NCI-H1930 (cell line): ENCODE data around the gene GON4L.
"Not testable (repeated sequence)": the region's sequence is repeated elsewhere in the genome, so short reads cannot be mapped to it uniquely, and the experiment has no call there.

Source experiments
- DNase-seq, 2 experiments: peaks; one replicate each; lab custom pipeline; 2025; lab: John Stamatoyannopoulos, UW

GON4L gene

GRCh38 chr1:155745284-155746228, 111.5 kb downstream of the GON4L start:
- peak; percentile 84 to 92 for DNase-seq

DNA sequence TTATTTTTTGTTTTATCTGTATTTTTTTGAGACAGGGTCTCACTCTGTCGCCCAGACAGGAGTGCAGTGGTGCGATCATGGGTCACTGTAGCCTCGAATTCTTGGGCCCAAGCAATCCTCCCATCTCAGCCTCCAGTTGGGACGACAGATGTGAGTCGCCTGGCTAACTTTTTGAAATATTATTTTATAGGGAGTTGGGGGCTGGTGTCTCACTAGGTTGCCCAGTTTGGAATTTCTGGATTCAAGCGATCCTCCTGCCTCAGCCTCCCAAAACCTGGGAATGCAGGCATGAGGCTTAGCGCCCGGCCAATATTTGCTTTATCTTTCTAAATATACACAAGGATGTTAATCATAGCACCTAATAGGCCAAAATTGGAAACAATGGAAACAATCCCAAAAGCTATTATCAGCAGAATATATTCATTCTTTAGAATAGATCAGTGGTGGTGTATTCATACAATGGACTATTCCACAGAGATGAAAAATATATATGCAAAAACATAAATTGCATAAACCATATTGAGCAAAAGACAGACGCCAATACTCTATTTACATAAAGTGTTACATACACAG, 112.2 kb downstream of the GON4L start:
- DNase-seq = no peak

- no peak for DNase-seq
Measured at GRCh38 chr1:155741908-155742307, 115.1 kb downstream of the GON4L start.

DNA sequence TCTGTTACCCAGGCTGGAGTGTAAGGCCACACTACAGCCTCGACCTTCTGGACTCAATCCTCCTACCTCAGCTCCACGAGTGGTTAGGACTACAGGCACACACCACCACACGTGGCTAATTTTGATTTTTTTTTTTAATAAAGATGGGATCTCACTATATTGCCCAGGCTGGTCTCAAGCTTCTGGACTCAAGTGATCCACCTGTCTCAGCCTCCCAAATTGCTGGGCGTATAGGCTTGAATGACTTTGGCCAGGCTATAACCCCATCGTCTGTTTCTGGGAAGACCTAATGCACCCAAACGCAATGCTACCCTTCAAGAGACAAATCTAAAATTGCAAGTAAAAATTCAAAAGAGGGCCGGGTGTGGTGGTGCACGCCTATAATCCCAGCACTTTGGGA, 116.0 kb downstream of the GON4L start:
- no peak for DNase-seq

GRCh38 chr1:155729031-155729898, 127.7 kb downstream of the GON4L start:
- DNase-seq = peak; percentile 16 to 27

GRCh38 chr1:155725142-155725541, 131.9 kb downstream of the GON4L start:
- no peak for DNase-seq

DNA sequence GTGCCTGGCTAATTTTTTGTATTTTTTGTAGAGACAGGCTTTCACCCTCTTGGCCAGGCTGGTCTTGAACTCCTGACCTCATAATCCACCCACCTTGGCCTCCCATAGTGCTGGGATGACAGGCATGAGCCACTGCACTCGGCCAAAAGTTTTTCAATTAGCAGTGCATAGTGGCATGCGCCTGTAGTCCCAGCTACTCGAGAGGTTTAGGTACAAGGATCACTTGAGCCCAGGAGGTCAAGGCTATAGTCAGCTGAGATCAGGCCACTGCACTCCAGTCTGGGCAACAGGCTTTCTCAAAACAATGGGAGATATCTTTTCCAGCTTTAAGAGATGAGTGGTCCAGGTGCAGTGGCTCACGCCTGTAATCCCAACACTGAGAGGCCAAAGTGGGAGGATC, 137.3 kb downstream of the GON4L start:
- DNase-seq = no peak

DNA sequence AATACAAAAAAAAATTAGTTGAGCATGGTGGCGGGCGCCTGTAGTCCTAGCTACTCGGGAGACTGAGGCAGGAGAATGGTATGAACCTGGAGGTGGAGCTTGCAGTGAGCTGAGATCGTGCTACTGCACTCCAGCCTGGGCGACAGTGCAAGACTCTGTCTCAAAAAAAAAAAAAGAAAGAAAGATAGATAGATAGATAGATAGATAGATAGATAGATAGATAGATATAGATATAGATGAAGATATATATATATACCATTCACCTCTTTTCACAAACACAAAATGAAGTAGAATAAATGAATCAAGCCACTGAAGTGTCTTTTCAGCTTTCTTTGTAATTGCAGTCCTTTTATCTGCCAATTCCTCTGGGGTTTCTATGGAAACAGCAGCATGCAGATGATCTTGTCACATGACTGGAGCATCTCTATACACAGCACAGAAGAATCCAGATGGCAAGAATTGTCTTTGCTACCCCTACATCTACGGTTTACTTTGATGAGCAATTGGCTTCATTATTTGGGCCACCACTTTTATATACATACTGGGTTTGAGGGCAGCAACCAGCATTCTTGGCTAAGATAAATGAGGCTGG, 138.4 kb downstream of the GON4L start:
- not testable (repeated sequence) for DNase-seq

DNA sequence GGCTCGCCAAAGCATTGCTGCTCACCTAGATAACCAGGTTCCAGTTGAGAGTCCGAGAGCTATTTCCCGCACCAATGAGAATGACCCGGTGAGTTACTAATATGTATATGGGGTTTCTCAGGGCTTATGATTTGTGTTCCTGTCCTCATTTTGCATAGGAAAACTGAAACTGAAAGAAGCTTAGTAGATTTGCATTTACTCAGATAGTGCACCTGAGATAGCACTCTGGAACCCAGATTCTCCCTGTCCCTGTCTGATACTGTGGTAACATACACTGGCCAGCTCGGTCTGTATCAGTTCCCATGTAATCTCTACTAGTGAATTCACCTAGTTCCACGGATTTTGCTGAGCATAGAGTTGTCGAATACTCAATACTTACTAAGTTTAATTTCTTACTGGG, 140.0 kb downstream of the GON4L start:
- DNase-seq = no peak

- DNase-seq = no peak
Measured at GRCh38 chr1:155715777-155716176, 141.2 kb downstream of the GON4L start.

DNA sequence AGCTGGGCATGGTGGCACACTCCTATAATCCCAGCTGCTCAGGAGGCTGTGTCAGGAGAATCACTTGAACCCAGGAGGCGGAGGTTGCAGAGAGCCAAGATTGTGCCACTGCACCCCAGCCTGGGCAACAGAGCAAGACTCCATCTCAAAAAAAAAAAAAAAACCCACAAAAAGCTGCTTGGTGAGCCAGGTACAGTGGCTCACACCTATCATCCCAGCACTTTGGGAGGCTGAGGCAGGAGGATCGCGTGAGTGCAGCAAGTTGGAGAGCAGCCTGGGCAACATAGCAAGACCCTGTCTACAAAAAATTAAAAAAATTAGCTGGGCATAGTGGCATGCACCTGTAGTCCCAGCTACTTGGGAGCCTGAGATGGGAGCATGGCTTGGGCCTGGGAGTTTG, 142.0 kb downstream of the GON4L start:
- not testable (repeated sequence) for DNase-seq

DNA sequence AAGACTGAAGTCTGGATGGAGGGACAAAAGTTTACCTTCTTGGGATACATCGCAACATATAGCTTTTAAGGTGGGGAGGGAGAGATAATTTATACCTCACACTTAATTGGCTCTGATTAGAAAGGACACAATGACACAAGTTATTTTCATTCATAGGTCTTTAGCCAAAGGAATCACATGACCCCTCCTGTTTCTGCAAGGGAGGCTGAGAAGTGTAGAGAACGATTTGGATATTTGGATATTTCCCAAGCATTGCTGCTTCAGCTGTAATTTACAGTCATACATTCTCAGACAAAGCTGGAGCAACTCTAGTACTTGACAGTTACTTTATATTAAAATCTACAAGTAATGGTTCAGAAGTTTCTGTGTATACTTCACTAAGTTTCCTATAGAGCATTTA, 143.9 kb downstream of the GON4L start:
- no peak for DNase-seq

- DNase-seq = not testable (repeated sequence)
Measured at GRCh38 chr1:155712636-155713035, 144.4 kb downstream of the GON4L start.

- DNase-seq = not testable (repeated sequence)
Measured at GRCh38 chr1:155711457-155711856, 145.6 kb downstream of the GON4L start.

DNA sequence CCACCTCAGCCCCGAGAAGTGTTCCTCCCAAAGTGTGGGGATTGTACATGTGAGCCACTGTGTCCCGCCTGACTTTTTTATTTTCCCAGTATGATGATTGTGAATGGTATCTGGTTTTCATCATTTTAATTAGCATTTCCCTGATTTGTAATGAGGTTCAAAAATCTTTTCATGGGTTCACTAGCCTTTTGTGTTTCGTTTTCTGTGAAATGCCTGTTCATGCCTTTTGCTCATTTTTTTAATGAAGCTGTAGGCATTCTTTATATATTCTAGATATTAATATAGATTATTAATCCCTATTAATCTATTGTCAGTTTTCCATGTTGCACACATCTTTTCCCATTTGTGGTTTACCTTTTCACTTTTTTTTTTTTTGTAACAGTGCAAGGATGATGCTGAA, 147.6 kb downstream of the GON4L start:
- no peak for DNase-seq

DNA sequence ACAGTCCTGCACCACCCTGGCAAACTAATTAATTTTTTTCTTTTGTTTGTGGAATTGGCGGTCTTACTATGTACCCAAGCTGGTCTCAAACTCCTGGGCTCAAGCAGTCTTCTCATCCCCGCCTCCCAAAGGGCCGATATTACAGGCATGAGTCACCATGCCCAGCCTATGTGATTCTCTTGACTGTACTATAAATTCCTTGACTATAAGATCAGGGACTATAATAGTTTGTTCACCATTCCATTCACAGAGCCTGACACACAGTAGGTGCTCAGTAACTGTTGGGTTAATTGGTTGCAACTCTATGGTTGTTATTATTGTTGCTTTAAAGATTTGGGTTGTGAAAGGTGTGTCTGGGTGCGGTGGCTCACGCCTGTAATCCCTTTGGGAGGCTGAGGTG, 150.9 kb downstream of the GON4L start:
- DNase-seq = no peak

DNA sequence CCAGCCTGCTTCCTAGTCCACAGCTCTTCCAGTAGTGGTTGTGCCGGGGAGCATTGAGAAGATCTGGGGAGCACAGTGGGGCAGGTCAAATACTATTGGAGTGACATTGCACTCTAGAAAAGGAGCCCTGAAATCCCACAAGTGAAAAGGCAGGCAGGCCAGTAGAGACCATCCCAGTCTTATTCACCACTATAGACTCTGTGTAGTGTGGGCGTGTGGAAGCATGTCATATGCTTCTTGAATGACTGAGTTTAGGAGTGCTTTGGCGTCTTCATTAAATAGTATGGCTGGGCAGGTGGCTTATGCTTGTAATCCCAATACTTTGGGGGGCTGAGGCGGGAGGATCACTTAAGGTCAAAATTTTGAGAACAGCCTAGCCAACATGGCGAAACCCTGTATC, 152.6 kb downstream of the GON4L start:
- DNase-seq = not testable (repeated sequence)

GRCh38 chr1:155703216-155703615, 153.8 kb downstream of the GON4L start:
- DNase-seq = no peak

DNA sequence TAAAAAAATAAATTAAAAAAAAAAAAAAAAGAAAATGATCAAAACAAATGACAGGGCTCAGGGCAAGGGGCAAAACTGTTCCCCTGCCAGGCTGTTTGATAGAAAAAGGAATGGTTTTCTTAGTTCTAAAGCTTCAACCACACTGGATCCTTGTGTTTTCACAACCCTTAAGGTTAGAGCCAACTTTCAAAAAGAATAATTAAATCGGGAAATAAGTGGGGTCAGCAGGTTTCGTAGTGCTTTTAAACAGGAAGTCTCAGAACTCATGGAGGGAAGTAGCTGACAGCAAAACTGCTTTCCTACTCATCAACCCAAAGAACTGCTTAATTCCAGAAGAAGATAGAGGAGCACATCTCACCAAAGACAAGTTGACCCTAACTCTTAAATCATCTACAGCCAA, 155.3 kb downstream of the GON4L start:
- DNase-seq = not testable (repeated sequence)
